GM08714 (cell line): Measurements from ENCODE around the gene C1QL1.

Experiments
- H3K4me3 ChIP-seq: fragments of 200-500 bp; sonication (Bioruptor generic); 2 replicates; pipeline ENCODE4 v1.5.1; 2014; ENCODE audit warnings: mild to moderate bottlenecking, low read length, inconsistent platforms
- ZNF274 ChIP-seq: IDR thresholded peaks from 2 replicates; pipeline ENCODE4 v1.6.1; 2012; ENCODE audit warnings: mild to moderate bottlenecking, low read depth, low read length

Gene C1QL1

GRCh38 chr17:44997733-44998520 lies 29.8 kb upstream of the C1QL1 start:
- TF ChIP-seq ZNF274 = no peak
- no peak overlapping the region for H3K4me3 ChIP-seq

- H3K4me3 ChIP-seq = no peak overlapping the region
- TF ChIP-seq ZNF274 = no peak
Observed at GRCh38 chr17:44996304-44996703, 28.2 kb upstream of the C1QL1 start.

- no peak for TF ChIP-seq ZNF274
Observed at GRCh38 chr17:44995436-44996001, 27.4 kb upstream of the C1QL1 start.

GRCh38 chr17:44992242-44992939 lies 24.3 kb upstream of the C1QL1 start:
- H3K4me3 ChIP-seq = no peak overlapping the region
- no peak for TF ChIP-seq ZNF274

More at GRCh38 chr17:44995436-44996001, 27.4 kb upstream of the C1QL1 start:
- H3K4me3 ChIP-seq = no peak overlapping the region

- no peak for TF ChIP-seq ZNF274
Observed at GRCh38 chr17:44990994-44991393, 22.9 kb upstream of the C1QL1 start.

GRCh38 chr17:44989552-44990138 lies 21.5 kb upstream of the C1QL1 start:
- TF ChIP-seq ZNF274 = no peak
- H3K4me3 ChIP-seq = no peak overlapping the region

More at GRCh38 chr17:44990994-44991393, 22.9 kb upstream of the C1QL1 start:
- H3K4me3 ChIP-seq = no peak overlapping the region

GRCh38 chr17:44988044-44988942 lies 20.2 kb upstream of the C1QL1 start:
- TF ChIP-seq ZNF274 = no peak
- H3K4me3 ChIP-seq = no peak overlapping the region

- no peak overlapping the region for H3K4me3 ChIP-seq
- TF ChIP-seq ZNF274 = no peak
Observed at GRCh38 chr17:44983563-44983962, 15.5 kb upstream of the C1QL1 start.

GRCh38 chr17:44982113-44982702 lies 14.1 kb upstream of the C1QL1 start:
- no peak overlapping the region for H3K4me3 ChIP-seq
- no peak for TF ChIP-seq ZNF274

GRCh38 chr17:44981221-44981968 lies 13.3 kb upstream of the C1QL1 start:
- H3K4me3 ChIP-seq = no peak overlapping the region
- TF ChIP-seq ZNF274 = no peak

- no peak for TF ChIP-seq ZNF274
Observed at GRCh38 chr17:44979426-44979995, 11.4 kb upstream of the C1QL1 start.

GRCh38 chr17:44978807-44979206 lies 10.7 kb upstream of the C1QL1 start:
- TF ChIP-seq ZNF274 = no peak
- H3K4me3 ChIP-seq = no peak overlapping the region

More at GRCh38 chr17:44979426-44979995, 11.4 kb upstream of the C1QL1 start:
- no peak overlapping the region for H3K4me3 ChIP-seq
